Measurements from ENCODE around the gene PTBP2.

The PTBP2 gene

DNA sequence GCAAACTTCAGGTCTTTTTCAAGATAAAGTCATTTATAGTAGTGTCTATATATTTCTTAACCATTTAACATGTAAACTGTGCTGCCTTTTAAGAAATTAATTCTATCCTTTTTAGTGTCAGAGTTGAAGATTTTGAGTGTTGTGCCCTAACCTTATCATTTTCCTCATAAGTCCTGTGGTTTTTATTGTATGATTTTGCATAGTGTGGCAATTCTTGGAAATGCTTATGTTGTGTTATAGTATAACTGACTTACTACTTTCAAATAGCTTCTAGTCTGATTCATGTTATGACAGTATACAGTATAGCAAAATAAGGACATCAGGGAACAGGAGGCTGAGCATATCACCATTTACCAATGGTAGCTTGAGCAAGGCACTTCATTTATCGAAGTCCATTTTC, 99.1 kb downstream of the PTBP2 start:
- DNase-seq (ENCODE audit: low spot score), result no peak

DNA sequence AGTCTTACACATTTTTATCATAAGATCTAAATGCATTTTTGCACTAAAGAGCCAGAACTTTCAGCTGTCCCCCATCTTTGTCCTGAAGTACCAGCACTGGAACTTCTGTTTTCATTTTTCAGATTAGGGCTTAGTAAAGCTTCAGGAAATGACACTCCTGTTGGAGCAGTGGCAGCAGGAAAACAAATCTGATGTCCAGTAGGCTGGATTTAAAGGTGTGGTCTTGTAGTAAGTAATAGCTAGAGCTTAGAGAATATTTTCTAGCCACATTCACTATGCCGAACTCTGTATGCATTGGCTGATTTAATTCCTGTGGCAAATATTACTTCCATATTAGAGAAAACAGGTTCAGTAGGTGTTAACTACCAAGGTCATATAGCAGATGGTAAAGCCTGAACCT, 103.6 kb downstream of the PTBP2 start:
- DNase-seq (ENCODE audit: low spot score), result no peak

DNA sequence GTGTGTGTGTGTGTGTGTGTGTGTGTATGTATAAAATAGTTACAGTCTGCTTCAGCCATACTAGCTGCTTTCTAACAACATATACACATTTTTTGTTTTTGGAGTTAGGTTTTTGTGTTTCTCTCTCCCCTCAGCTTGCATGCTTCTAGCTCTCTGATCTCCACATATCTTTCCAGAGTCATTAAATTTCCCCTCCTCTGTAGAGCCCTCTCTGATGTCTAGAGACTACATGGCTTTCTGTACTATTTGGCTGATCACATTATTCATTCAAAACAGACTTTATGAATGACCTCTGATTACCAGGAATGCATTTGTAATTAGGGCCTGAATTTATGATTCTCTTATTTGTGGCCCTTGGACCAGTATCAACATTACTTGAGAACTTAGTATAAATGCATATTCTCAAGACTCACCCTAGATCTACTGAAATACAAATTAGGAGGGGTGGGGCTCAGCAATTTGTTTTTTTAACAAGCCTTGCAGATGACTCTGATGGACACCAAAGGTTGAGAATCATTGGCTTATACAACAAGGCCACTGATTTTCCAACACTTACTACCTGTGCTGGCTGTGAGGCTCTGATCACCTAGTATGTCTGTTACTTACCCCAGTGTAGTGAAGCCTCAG, 104.5 kb downstream of the PTBP2 start:
- no peak for DNase-seq (ENCODE audit: low spot score)

DNA sequence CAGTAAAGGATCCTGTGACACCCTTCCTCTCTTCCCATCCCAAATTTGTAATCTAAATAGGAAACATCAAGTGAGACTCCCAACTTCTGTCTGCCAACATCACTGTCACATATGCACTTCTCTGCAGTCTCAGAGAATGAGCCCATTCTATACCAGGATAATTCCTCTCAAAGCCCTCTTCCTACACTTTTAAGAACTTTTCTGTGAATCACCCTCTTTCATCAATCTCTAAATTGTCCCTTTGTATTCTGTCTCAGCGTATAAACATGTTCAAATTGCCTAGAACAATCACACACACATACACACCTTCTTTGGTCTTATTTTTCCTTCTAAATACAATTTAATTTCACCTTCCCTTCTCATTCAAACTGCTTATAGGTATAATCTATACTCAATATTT, 111.8 kb downstream of the PTBP2 start:
- peak; percentile 23 for DNase-seq (ENCODE audit: low spot score)

DNA sequence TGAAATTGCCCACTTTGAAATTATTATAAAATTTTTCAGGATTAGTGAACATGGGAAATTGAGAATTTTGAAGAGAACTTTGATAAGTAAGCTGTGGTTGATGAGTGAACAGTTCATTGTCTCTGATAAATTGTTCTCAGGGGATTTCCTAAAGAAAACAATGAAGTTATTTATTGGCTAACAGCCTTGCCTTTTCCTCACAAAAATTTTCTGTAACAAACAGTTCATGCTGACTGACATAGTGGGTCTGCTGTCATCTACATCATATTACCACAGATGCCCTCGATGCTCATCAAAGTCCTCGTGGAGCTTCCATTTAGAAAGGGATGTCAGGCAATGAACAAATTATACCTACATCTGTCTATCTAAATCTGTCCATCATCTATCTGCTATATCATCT, 113.4 kb downstream of the PTBP2 start:
- DNase-seq (ENCODE audit: low spot score), result no peak

DNA sequence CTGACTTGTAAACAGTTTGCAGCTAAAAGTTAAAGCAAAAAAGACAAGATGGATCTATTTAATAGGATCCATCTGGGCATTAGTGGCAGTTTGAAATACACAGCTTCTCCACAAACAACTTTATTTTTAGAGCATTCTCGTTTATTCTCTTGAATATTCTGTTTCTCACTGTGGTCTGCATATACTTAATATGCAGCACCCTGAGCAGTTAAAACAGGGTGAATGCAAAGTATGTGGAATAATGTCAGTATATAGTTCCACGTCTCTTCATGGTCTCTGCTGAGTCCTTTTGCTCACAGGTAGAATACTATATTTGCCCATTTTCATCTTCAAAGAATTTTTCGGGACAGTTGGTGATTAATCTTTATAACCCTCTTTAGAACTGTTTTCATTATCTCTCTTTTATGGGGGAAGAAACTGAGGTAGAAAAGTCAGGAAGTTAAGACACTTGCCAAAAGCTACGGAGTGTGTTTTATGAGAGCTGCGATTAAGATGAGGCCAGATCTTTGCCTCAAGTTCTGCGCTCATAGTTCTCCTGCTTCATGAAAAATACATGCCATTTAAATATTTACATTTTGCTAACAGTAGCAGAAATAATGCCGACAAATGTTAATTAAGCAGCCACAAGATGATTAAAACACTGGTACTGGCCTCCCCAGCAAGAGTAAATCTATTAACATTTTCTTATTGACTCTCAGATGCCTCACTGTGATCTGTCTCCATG, 115.6 kb downstream of the PTBP2 start:
- DNase-seq (ENCODE audit: low spot score), result no peak

DNA sequence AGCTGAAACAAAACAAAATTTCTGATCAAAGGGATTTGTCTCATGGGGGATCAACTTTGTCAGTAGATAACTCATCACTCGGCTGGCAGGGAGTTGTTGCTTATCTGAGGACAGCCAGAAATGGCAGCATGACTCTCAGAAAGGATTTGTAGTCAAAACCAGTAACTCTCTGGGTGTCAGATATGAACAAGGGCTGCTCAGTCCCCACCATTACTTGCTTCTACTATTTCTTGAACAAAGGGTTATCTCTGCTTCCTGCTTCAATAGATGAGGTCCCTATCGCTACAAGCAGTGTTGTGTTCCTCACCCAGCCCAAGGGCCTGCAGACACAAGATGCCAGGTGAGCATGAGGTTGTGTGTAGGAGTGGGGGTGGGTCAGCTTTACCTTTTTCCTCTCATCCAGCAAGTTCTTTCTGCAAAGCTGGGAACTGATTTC, 116.2 kb downstream of the PTBP2 start:
- no peak for DNase-seq (ENCODE audit: low spot score)

DNA sequence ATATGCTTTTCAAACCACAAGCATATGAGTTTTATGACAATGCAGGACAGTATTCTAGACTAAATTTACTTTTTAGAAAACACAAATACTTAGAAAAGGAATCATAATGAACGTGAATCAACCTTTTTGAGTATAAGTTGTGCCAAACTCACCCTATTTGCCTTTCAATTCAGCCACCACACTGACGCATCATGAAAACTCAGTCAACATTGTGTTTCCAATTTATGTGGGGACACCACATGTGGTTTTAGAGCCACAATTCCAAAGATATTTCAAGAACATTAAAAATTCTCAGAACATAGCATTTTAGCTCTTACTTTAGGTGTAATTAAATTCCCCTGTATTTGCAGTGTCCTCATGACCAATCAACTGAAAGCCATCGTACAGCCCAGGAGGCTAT, 118.8 kb downstream of the PTBP2 start:
- no peak for DNase-seq (ENCODE audit: low spot score)

DNA sequence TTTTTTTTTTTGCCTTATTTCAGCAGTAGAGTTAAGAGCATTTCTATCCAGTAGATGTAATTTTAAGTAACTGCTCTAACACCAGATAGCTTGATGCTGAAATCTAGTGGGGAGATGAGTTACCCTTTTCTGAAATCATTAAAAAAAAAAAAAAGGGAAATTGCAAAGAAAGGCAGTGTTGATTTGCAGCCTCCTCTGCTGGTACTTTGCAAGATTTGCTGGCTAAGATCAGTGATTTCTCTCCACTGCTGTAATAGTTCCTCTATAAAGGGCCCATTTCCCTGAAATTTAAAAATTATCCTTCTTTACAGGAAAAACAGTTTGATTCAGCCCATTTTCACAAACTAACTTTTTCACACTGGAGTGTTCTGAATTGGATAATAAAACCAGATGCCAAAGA, 120.6 kb downstream of the PTBP2 start:
- DNase-seq (ENCODE audit: low spot score), result no peak

DNA sequence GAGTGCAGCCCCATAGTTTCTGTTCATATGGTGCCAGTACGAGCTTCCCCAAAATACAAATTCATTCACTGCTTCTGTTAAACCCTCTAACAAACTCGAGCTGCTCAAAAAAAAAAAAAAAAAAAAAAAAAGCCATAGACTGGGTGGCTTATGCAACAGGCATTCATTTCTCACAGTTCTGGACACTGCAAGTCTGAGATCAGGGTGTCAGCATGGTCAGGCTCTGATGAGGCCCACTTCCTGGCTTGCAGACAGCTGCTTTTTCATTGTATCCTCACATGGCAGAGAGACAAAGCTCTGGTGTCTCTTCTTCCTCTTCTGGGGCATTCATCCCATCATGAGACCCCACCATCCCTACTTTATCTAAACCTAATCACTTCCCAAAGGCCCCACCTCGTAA, 121.6 kb downstream of the PTBP2 start:
- DNase-seq (ENCODE audit: low spot score), result peak; percentile 17

DNA sequence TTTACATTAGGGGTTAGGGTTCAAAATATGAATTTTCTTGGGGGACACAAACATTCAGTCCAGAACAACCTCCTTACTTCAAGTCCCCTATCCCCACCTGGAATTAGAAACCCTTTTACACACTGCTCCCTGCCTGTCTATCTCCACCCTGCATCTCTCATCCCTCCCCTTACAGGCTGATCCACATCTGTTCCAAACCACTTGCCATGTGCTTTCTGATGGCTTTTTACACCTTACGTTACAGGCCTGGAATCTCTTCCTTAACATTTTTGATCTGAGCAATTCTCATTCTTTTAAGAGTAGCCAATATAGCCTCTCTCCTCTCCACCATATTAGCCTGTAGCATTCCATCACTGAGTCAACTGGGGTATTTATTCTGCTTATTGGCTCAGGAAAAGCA, 122.0 kb downstream of the PTBP2 start:
- DNase-seq (ENCODE audit: low spot score), result no peak

DNA sequence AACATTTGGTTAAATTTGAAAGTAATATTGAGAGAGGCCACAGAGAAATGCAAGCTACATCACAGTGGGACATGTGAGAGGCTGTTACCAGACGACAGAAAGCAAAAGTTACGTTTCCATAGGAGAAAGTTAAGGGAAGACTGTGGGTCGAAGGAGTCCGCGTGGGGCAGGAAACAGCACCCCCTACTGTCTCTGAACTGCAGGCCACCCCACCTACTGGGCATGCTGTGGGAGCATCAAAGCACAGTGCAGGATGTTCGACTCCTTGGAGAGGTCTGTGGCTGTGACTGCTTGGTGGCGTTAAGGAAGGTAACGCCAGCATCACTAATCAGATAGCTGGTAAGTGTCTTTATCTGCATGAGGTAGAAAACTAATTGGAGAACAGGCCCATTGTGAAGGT, 123.9 kb downstream of the PTBP2 start:
- peak; percentile 47 for DNase-seq (ENCODE audit: low spot score)

DNA sequence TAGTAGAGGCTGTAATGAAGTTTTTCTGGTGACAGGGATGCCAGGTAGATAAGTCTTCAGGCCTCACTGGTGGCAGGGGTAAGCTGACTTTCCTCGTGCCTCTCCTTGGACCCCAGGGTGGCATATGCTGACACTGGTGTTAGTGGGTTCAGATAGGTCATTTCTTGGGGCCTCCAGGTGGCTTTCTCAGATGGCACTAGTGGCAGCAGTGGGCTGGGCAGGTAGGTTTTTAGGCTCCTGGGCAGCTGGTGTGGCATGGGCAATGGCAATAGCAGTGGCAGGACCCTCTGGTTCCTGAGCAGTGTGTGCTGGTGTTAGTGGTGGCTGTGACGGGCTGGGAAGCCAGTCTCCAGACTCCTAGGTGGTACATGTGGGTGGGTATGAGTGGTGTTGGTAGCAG, 140.3 kb downstream of the PTBP2 start:
- no peak for DNase-seq (ENCODE audit: low spot score)

DNA sequence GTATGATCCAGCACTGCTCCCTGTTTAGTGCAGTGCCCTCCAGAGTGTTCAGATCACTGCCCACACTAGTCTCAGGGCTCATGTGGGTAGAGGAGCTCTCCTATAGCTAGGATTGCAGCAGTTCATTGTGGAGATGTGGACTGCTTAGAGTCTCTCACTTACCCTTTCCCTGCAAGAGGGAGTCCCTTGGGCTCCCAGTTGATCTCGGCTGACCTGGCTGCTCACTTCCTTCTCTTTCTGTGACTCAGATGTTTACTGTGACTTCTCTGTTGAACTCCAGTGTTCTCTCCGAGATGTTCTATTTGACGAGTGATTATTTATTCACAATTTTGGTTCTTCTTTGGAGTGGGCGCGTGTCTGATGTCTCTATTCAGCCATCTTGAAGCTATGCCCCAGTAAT, 141.9 kb downstream of the PTBP2 start:
- no peak for DNase-seq (ENCODE audit: low spot score)
